Choroid plexus epithelial cell (primary cell): ENCODE measurements around the gene ERH.

Experiments used
- DNase-seq: peaks from one replicate; pipeline ENCODE4 v3.0.0-alpha.2; 2010; ENCODE audit warnings: low read depth
- H3K4me3 ChIP-seq: 2 replicates; pipeline ENCODE4 v1.5.1; 2011; ENCODE audit warnings: low read depth, mild to moderate bottlenecking, control low read depth, low read length, moderate library complexity
- TF ChIP-seq, protein P1 (sequence below): conservative IDR thresholded peaks from 2 replicates; pipeline ENCODE4 v1.5.1; 2011; ENCODE audit warnings: low read depth, mild to moderate bottlenecking, control low read depth, inconsistent platforms, low read length, moderate library complexity

ERH gene

DNA sequence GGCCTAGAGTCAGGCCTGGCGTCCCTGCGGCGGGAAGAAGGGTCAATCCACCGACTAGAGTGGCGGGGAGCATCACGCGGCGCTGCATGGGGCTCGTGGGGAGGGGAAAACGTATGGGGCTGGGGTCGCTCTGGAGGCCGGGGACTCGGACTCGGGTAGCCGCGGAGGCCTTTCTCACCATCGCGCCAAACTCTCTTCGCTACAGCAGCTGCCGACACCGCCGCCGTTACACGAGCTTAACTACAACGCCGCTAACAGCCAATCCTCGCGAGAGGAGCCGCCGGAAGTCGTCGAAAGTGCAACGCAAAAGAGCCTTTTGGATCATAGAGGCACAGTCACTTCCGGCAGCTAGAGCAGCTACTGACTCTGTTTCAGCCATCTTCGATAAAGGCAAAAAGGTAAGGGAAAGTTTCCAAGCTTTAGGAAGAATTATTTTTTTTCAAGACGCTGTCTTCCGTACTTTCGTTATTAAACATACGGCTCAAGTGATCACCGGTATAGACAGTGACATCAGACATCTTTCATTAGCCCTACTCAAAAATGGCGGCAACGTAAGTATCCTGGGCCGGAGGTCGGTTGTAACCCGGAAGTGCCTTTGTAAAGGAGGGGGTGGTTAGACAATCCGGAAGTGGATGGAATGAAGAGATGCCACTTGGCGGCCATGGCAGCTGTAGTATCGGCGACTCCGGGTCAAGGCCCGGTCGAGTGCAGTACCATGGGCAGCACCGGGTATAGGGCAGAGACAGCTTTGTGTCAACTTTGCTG, at the start of gene ERH, which contains the start of gene SLC39A9:
Gene ERH (minus strand): TSS at position 247 of the 765 bp plus-strand sequence. CDS start 66 bp downstream, at position 181.
Gene SLC39A9 (plus strand): TSS at position 640 of the 765 bp plus-strand sequence. CDS start 678 bp downstream, outside the sequence.
- TF ChIP-seq, protein P1, sequence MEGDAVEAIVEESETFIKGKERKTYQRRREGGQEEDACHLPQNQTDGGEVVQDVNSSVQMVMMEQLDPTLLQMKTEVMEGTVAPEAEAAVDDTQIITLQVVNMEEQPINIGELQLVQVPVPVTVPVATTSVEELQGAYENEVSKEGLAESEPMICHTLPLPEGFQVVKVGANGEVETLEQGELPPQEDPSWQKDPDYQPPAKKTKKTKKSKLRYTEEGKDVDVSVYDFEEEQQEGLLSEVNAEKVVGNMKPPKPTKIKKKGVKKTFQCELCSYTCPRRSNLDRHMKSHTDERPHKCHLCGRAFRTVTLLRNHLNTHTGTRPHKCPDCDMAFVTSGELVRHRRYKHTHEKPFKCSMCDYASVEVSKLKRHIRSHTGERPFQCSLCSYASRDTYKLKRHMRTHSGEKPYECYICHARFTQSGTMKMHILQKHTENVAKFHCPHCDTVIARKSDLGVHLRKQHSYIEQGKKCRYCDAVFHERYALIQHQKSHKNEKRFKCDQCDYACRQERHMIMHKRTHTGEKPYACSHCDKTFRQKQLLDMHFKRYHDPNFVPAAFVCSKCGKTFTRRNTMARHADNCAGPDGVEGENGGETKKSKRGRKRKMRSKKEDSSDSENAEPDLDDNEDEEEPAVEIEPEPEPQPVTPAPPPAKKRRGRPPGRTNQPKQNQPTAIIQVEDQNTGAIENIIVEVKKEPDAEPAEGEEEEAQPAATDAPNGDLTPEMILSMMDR = no peak
- H3K4me3 ChIP-seq = peak within 1 kb of the TSS; percentile 77
- DNase-seq = peak; percentile 98

DNA sequence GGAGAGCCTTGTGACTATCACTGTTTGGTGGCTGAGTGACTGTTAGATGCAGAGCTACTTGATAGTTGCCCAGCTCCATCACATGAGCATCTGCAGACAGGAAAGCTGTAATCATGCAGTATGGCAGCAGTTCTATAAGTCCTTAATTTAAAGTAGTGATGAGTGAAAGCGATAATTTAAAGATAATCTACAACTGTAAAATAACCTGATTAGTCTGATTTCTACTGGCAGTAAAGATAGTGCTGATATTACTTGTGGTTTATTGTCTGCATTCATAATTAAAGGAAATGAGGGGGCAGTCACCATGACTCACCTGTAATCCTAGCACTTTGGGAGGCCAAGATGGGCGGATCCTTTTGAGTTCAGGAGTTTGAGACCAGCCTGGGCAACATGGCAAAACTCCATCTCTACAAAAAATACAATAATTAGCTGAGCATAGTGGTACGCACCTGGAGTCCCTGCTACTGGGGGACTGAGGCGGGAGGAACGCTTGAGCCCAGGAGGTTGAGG, 45.3 kb upstream of the ERH start:
- H3K4me3 ChIP-seq = no peak overlapping the region
- TF ChIP-seq, protein P1 = no peak
- DNase-seq = no peak

DNA sequence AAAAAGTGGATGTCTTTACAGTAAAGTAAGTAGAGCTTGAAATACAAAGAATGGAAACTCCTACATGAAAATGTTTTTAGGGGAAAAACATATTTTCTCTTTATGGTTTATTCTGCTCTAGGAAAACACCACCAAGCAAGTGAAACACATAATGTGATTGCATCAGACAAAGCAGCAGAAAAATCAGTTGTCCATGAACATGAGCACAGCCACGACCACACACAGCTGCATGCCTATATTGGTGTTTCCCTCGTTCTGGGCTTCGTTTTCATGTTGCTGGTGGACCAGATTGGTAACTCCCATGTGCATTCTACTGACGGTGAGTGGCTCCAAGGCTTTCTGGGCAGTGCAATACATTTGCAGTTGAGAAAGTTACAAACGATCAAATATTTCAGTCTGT, 43.8 kb upstream of the ERH start:
- TF ChIP-seq, protein P1 = no peak
- no peak overlapping the region for H3K4me3 ChIP-seq
- DNase-seq = peak; percentile 12

DNA sequence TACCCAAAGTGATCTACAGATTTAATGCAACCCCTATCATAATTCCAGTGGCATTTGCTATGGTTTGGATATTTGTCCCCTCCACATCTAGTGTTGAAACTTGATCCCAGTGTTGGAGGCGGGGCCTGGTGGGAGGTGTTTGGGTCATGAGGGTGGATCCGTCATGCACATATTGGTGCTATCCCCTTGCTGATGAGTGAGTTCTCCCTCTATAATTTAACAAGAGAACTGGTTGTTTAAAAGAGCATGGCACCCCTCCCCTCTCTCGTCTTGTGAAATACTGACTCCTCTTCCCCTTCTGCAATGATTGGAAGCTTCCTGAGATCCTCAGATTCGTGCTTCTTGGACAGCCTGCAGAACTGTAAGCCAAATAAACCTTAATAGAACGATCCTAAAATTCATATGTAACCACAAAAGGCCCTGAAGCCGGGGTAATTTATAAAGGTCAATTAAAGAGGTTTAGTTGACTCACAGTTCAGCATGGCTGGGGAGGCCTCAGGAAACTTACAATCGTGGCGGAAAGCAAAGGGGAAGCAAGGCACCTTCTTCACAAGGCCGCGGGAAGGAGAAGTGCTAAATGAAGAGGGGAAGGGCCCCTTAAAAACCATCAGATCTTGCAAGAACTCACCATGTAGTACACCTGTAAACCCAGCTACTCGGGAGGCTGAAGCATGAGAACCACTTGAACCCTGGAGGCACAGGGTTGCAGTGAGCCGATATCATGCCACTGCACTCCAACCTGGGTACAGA, 41.6 kb upstream of the ERH start:
- no peak for DNase-seq
- H3K4me3 ChIP-seq = no peak overlapping the region
- TF ChIP-seq, protein P1 = no peak

DNA sequence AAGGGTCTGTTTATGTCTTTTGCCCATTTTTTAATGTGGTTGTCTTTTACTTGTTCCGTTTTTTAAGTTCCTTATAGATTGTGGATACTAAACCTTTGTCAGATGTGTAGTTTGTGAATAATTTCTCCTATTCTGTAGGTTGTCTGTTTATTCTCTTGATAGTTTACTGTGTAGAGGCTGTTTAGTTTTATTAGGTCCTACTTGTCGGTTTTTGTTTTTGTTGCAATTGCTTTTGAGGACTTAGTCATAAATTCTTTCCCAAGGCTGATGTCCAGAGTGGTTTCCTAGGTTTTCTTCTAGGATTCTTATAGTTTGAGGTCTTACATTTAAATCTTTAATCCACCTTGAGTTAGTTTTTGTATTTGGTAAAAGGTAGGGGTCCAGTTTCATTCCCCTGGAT, 34.3 kb upstream of the ERH start:
- TF ChIP-seq, protein P1 = no peak
- no peak for DNase-seq
- no peak overlapping the region for H3K4me3 ChIP-seq

DNA sequence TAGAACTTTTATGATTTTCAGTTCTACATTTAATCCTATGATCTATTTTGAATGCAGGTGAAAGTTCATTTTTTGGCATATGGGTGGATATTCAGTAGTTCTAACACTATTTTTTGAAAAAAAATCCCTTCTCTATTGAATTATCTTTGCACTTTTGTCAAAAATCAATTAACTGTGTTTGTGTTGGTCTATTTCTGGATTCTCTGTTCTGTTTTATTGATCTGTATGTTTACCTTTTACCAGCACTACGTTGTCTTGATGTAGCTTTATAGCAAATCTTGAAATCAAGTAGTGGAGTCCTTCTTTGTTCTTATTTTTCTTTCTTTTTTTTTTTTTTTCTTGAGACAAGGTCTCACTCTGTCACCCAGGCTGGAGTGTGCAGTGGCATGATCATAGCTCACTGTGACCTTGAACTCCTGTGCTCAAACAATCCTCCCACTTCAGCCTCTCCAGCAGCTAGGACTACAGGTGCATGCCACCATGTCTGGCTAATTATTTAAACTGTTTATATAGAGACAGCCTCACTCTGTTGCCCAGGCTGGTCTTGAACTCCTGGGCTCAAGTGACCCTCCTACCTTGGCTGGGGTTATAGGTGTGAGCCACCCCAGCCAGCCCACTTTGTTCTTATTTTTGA, 32.3 kb upstream of the ERH start:
- TF ChIP-seq, protein P1 = no peak
- DNase-seq = no peak
- H3K4me3 ChIP-seq = no peak overlapping the region
